Erythroblast (primary cell): ENCODE data around the gene ALDH3B1.

Experiments used
- GATA1 ChIP-seq: IDR thresholded peaks from 2 replicates; pipeline ENCODE4 v1.6.1; 2011; ENCODE audit warnings: low read depth, mild to moderate bottlenecking, control low read depth, low read length, moderate library complexity
- POLR2A ChIP-seq: IDR thresholded peaks from 2 replicates; pipeline ENCODE4 v1.6.1; 2011; ENCODE audit warnings: mild to moderate bottlenecking, low read length

GRCh38 chr11:68041617-68042218, 31.6 kb downstream of the ALDH3B1 start:
- TF ChIP-seq POLR2A (no peak), GATA1 (no peak)
